Dedifferentiated amniotic fluid mesenchymal stem cell (primary cell): ENCODE data around the gene THSD4.

Source experiments
- DNase-seq: peaks from one replicate; pipeline ENCODE4 v3.0.0-alpha.2; 2016; ENCODE audit errors: extremely low spot score

The THSD4 gene

DNA sequence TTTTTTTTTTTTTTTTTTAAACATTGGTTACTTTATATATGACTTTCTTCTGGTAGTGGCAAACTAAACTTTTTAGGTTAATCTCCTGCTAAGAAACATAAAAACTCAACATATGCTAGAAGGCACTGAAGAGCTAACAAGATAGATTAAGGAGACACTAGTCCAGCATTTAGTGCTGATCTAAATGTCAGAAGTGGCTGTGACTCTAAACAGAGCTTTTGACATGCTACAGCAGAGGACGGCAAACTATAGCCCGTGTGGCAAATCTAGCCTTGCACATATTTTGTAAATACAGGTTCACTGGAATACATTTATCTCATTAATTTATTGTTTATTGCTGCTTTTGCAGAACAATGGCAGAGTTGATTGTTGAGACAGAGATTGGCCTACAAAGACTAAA is 715.7 kb downstream of the THSD4 start:
- DNase-seq, result no peak
